Renal pelvis (tissue), 4 donors: ENCODE results near the gene GLG1. TPM values are rescaled to one million over a fixed set of nuclear protein-coding genes. Genes with fewer than 3 reads are reported as not detected.

ENCODE experiments used
- DNase-seq: peaks from one replicate; pipeline ENCODE4 v3.0.0-alpha.2; 2013
- polyA plus RNA-seq, 3 donors: library from polyadenylated mRNA; unstranded; fragments of 120-200 nt; gene quantifications; one replicate each; pipeline ENCODE4 v1.2.1, GENCODE V29; 2013; ENCODE audit not compliant: insufficient read length in 3 of 3

Gene GLG1
- polyA plus RNA-seq, 3 donors = 149 to 173 (median 165) TPM

GRCh38 chr16:74487634-74488495, 119.0 kb downstream of the GLG1 start:
- no peak for DNase-seq

GRCh38 chr16:74485916-74486315, 121.0 kb downstream of the GLG1 start:
- no peak for DNase-seq

GRCh38 chr16:74480150-74481029, 126.5 kb downstream of the GLG1 start:
- no peak for DNase-seq

- no peak for DNase-seq
Observed at GRCh38 chr16:74477226-74477625, 129.7 kb downstream of the GLG1 start.

- no peak for DNase-seq
Observed at GRCh38 chr16:74474416-74474815, 132.5 kb downstream of the GLG1 start.

- DNase-seq = no peak
Observed at GRCh38 chr16:74472540-74472939, 134.4 kb downstream of the GLG1 start.

GRCh38 chr16:74472010-74472409, 134.9 kb downstream of the GLG1 start:
- DNase-seq = no peak

- no peak for DNase-seq
Observed at GRCh38 chr16:74469946-74470478, 136.9 kb downstream of the GLG1 start.

- no peak for DNase-seq
Observed at GRCh38 chr16:74468807-74469525, 137.9 kb downstream of the GLG1 start.

- DNase-seq = no peak
Observed at GRCh38 chr16:74466872-74467271, 140.0 kb downstream of the GLG1 start.

- no peak for DNase-seq
Observed at GRCh38 chr16:74465851-74466685, 140.8 kb downstream of the GLG1 start.

GRCh38 chr16:74465281-74465680, 141.6 kb downstream of the GLG1 start:
- no peak for DNase-seq

GRCh38 chr16:74463888-74464287, 143.0 kb downstream of the GLG1 start:
- DNase-seq = no peak

- no peak for DNase-seq
Observed at GRCh38 chr16:74462361-74462760, 144.6 kb downstream of the GLG1 start.

- DNase-seq = no peak
Observed at GRCh38 chr16:74461826-74462225, 145.1 kb downstream of the GLG1 start.

GRCh38 chr16:74460542-74460941, 146.4 kb downstream of the GLG1 start:
- DNase-seq = no peak

- DNase-seq = no peak
Observed at GRCh38 chr16:74456290-74456625, 150.7 kb downstream of the GLG1 start.

- DNase-seq = no peak
Observed at GRCh38 chr16:74455619-74456289, 151.2 kb downstream of the GLG1 start.

GRCh38 chr16:74455213-74455612, 151.7 kb downstream of the GLG1 start:
- no peak for DNase-seq

- DNase-seq = no peak
Observed at GRCh38 chr16:74451951-74452758, 154.8 kb downstream of the GLG1 start.
